PC-3 (cell line): ENCODE measurements around the gene SHCBP1L. TPM values are rescaled to one million over a fixed set of nuclear protein-coding genes. Genes with fewer than 3 reads are reported as not detected.

ENCODE experiments used
- ATAC-seq: fragments of 200-7000 bp; cut with Tn5 transposase; 2 replicates; pipeline ENCODE4 v1.9.1; 2020; ENCODE audit warnings: mild to moderate bottlenecking, moderate library complexity
- BruUV-seq: library from RNA; stranded (reverse); fragments of 400-500 nt; replicated peaks from 2 replicates; lab custom pipeline; 2021; lab: Mats Ljungman, UMichigan
- CTCF ChIA-PET: fragments of 300-600 bp; sonication (Branson Sonifier 250); formaldehyde crosslinking; loops from one replicate; lab custom pipeline; 2022; ENCODE audit warnings: antibody characterized with exemption; lab: Charles Lee
- POLR2A ChIA-PET: fragments of 300-600 bp; sonication (Branson Sonifier 250); formaldehyde crosslinking; loops from one replicate; lab custom pipeline; 2022; ENCODE audit warnings: antibody characterized with exemption; ENCODE audit not compliant: unreplicated experiment; lab: Charles Lee
- DNase-seq: peaks from one replicate; pipeline ENCODE4 v3.0.0-alpha.2; 2015
- H2AFZ ChIP-seq: fragments of 300-600 bp; sonication (generic); 2 replicates; pipeline ENCODE4 v1.6.0; 2016; ENCODE audit warnings: antibody characterized with exemption, low read length
- H3F3A ChIP-seq: fragments of 300-600 bp; sonication (generic); one replicate; pipeline ENCODE4 v1.6.0; 2017; ENCODE audit warnings: antibody characterized with exemption, low read length, control low read depth, mild to moderate bottlenecking; ENCODE audit not compliant: unreplicated experiment
- H3K27ac ChIP-seq: fragments of 300-600 bp; sonication (generic); 2 replicates; pipeline ENCODE4 v1.5.1; 2016; ENCODE audit warnings: mild to moderate bottlenecking, low read length
- H3K27me3 ChIP-seq: fragments of 300-600 bp; sonication (generic); 2 replicates; pipeline ENCODE4 v1.6.1; 2016; ENCODE audit warnings: low read length, mixed read lengths
- H3K36me3 ChIP-seq: fragments of 300-600 bp; sonication (generic); 2 replicates; pipeline ENCODE4 v1.6.1; 2016; ENCODE audit warnings: low read depth, mixed run types, low read length, mixed read lengths
- H3K4me1 ChIP-seq: fragments of 300-600 bp; sonication (generic); 2 replicates; pipeline ENCODE4 v1.5.1; 2016; ENCODE audit warnings: low read length; ENCODE audit not compliant: insufficient read depth
- H3K4me2 ChIP-seq: fragments of 300-600 bp; sonication (generic); 2 replicates; pipeline ENCODE4 v1.6.0; 2016; ENCODE audit warnings: low read length
- H3K4me3 ChIP-seq: fragments of 300-600 bp; sonication (generic); 2 replicates; pipeline ENCODE4 v1.5.1; 2016; ENCODE audit warnings: mild to moderate bottlenecking, low read length, mixed read lengths
- H3K79me2 ChIP-seq: fragments of 300-600 bp; sonication (generic); 2 replicates; pipeline ENCODE4 v1.6.1; 2017; ENCODE audit warnings: low read length, mixed read lengths
- H3K9ac ChIP-seq: fragments of 300-600 bp; sonication (generic); 2 replicates; pipeline ENCODE4 v1.6.0; 2016; ENCODE audit warnings: mild to moderate bottlenecking, low read length
- H3K9me2 ChIP-seq: fragments of 300-600 bp; sonication (generic); replicated peaks from 2 replicates; pipeline ENCODE4 v1.6.1; 2016; ENCODE audit warnings: mixed run types, low read length, mixed read lengths
- H3K9me3 ChIP-seq: fragments of 300-600 bp; sonication (generic); 2 replicates; pipeline ENCODE4 v1.6.1; 2016; ENCODE audit warnings: low read length, mixed read lengths
- H4K20me1 ChIP-seq: fragments of 300-600 bp; sonication (generic); 2 replicates; pipeline ENCODE4 v1.6.1; 2016; ENCODE audit warnings: low read length, mixed read lengths
- EZH2 ChIP-seq: fragments of 300-600 bp; sonication (generic); IDR thresholded peaks from one replicate; pipeline ENCODE4 v1.6.1; 2017; ENCODE audit warnings: antibody characterized with exemption, mild to moderate bottlenecking, low read length; ENCODE audit not compliant: unreplicated experiment
- EZH2phosphoT487 ChIP-seq: fragments of 300-600 bp; sonication (generic); IDR thresholded peaks from 2 replicates; pipeline ENCODE4 v1.6.1; 2018; ENCODE audit warnings: mild to moderate bottlenecking, antibody characterized with exemption, low read length, borderline replicate concordance
- intact Hi-C: fragments of 100-400 bp; cut with micrococcal nuclease; formaldehyde crosslinking; loops from 2 replicates; pipeline ENCODE4 v1.9.0; 2023
- total RNA-seq: library from RNA; depleted of rRNA; stranded (reverse); fragments of >200 nt; gene quantifications from 2 replicates; pipeline ENCODE4 v1.2.3, GENCODE V29; 2014
- TF ChIP-seq, protein P1 (sequence below): fragments of 300-600 bp; sonication (generic); conservative IDR thresholded peaks from 2 replicates; pipeline ENCODE4 v1.5.1; 2017; ENCODE audit warnings: antibody characterized with exemption, low read depth, mild to moderate bottlenecking, low read length

The SHCBP1L gene
- total RNA-seq, 1 experiment from 2014 or later: not detected

DNA sequence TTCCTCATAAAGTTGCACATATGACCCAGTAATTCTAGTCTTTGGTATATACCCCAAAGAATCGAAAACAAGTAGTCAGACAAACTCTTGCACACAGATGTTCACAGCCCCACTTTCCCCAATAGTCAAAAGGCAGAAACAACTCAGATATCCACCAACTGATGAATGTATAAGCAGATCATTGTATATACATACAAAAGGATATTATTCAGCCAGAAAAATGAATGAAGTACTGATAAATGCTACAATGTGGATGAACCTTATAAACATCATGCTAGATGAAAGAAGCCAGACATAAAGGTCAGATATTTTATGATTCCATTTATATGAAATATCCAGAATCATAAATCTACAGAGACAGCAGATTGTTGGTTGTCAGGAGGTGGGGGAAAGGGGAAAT lies 27.3 kb downstream of the SHCBP1L start:
- Histone ChIP-seq H3K36me3 (no peaks in the 10 kb centered on the region), H3K27ac (no peak overlapping the region), H3K4me2 (no peak overlapping the region), H3K9me2 (no peaks in the 10 kb centered on the region), H3K79me2 (no peaks in the 10 kb centered on the region), H3K9me3 (no peaks in the 10 kb centered on the region), H3K4me1 (no peaks in the 10 kb centered on the region), H2AFZ (no peak overlapping the region), H3K4me3 (no peak overlapping the region), H3F3A (no peaks in the 10 kb centered on the region), H3K27me3 (no peaks in the 10 kb centered on the region), H4K20me1 (no peaks in the 10 kb centered on the region), H3K9ac (no peak overlapping the region)
- no TSS peak for BruUV-seq
- ChIA-PET CTCF (no interaction called here), POLR2A (no interaction called here)
- intact Hi-C loops: no loop called here
- no peak for DNase-seq
- ATAC-seq: no peak
- TF ChIP-seq, protein P1, sequence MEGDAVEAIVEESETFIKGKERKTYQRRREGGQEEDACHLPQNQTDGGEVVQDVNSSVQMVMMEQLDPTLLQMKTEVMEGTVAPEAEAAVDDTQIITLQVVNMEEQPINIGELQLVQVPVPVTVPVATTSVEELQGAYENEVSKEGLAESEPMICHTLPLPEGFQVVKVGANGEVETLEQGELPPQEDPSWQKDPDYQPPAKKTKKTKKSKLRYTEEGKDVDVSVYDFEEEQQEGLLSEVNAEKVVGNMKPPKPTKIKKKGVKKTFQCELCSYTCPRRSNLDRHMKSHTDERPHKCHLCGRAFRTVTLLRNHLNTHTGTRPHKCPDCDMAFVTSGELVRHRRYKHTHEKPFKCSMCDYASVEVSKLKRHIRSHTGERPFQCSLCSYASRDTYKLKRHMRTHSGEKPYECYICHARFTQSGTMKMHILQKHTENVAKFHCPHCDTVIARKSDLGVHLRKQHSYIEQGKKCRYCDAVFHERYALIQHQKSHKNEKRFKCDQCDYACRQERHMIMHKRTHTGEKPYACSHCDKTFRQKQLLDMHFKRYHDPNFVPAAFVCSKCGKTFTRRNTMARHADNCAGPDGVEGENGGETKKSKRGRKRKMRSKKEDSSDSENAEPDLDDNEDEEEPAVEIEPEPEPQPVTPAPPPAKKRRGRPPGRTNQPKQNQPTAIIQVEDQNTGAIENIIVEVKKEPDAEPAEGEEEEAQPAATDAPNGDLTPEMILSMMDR: no peak
- TF ChIP-seq EZH2phosphoT487 (no peak), EZH2 (no peak)

DNA sequence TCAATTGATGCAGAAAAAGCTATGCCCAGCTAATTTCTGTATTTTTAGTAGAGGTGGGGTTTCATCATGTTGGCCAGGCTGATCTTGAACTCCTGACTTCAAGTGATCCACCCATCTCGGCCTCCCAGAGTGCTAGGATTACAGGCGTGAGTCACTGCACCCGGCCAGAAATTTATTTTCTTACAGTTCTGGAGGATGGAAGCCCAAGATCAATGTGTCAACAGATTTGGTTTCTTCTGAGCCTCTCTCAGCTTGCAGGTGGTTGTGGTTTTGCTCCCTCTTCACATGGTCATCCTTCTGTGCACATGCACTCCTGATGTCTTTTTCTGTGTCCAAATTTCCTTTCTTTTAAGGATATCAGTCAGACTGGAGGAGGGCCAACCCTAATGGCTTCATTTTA lies 35.6 kb downstream of the SHCBP1L start:
- Histone ChIP-seq H4K20me1 (no peaks in the 10 kb centered on the region), H3K4me2 (no peak overlapping the region), H3K9me3 (0 out of 2 replicates have a peak, but pooled peaks cover 3% of the 10 kb centered on the region), H3K27ac (no peak overlapping the region), H3K9ac (no peak overlapping the region), H3K79me2 (no peaks in the 10 kb centered on the region), H3K4me1 (no peaks in the 10 kb centered on the region), H3F3A (no peaks in the 10 kb centered on the region), H3K36me3 (no peaks in the 10 kb centered on the region), H3K27me3 (no peaks in the 10 kb centered on the region), H3K4me3 (no peak overlapping the region), H3K9me2 (no peaks in the 10 kb centered on the region), H2AFZ (no peak overlapping the region)
- ATAC-seq (no peak), DNase-seq (no peak)
- ChIA-PET CTCF (no interaction called here), POLR2A (no interaction called here)
- intact Hi-C loops: no loop called here
- TF ChIP-seq EZH2: no peak
- no peak for TF ChIP-seq EZH2phosphoT487
- TF ChIP-seq, protein P1: no peak
- no TSS peak for BruUV-seq

DNA sequence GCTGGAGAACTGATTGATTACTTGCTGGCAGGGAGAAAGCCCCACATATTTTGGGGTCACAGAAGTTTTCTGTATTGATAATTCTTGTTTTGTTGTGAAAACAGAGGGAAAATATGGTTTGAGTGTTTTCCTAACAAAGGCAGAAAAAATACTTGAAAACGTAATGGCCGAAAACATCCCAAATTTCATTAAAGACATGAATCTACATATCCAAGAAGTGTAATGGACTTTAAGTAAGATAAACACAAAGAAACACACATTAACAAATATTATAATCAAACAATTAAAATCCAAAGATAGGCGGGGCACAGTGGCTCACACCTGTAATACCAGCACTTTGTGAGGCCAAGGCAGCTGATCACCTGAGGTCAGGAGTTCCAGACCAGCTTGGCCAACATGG lies 39.6 kb downstream of the SHCBP1L start:
- ChIA-PET POLR2A (no interaction called here), CTCF (no interaction called here)
- ATAC-seq (no peak), DNase-seq (no peak)
- Histone ChIP-seq H3K4me1 (no peaks in the 10 kb centered on the region), H3K79me2 (no peaks in the 10 kb centered on the region), H3K27me3 (no peaks in the 10 kb centered on the region), H4K20me1 (no peaks in the 10 kb centered on the region), H3K4me3 (no peak overlapping the region), H3K4me2 (no peak overlapping the region), H3K9ac (no peak overlapping the region), H3F3A (no peaks in the 10 kb centered on the region), H3K9me3 (0 out of 2 replicates have a peak, but pooled peaks cover 2% of the 10 kb centered on the region), H3K9me2 (no peaks in the 10 kb centered on the region), H3K27ac (no peak overlapping the region), H2AFZ (no peak overlapping the region), H3K36me3 (no peaks in the 10 kb centered on the region)
- intact Hi-C loops: no loop called here
- BruUV-seq: no TSS peak
- TF ChIP-seq EZH2 (no peak), EZH2phosphoT487 (no peak)
- TF ChIP-seq, protein P1: no peak
